ENCODE measurements around the gene KCNIP1.

Gene KCNIP1

DNA sequence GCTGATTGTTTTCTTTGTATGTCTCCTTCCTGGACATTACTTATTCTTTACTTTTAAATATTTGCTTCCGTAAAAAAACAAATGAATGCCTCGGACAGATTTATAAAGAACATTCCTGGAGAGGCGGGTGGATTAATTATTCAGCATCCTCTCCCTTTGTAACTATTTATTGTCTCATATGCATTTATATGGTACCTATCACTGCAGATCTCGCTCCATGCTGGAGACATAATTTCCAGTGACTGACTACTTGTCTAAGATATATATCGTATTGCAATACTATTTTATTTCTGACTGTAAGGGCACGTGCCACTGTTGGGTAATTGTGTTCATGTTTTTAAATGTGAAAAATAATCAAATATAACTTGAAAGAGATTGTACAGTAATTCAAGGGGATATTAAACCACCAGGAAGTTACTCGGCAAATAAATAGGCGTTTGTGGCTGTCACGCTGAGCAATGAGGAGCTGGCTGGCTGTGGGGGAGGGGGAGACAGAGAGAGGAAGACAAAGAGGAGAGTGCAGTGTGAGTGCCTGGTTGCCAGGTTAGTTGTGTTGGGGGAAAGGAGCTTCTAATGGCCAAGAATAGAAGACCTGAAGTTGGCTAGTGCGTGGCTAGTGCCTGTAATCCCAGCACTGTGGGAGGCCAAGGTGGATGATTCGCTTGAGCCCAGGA lies 147.9 kb downstream of the KCNIP1 start:
- DNase-seq: no peak

DNA sequence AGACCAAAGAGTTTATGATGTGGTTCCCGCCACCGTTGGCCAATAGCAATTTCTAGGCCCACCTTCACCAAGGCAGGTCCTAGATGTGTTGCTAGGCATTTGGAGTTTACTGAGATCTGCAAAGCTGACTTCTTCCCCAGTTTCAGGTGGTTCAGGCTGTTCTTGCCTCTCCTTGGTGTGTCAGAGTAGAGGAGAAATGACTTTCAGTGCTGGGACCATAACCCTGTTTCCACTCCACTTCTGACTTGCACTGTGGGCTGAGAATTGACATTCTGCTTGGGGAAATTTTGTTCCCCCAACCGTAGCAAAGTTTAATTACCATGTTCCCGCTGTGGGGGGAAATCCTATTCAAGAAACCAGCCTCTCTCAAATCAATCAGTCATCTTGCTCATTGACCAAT lies 151.7 kb downstream of the KCNIP1 start:
- no peak for DNase-seq

DNA sequence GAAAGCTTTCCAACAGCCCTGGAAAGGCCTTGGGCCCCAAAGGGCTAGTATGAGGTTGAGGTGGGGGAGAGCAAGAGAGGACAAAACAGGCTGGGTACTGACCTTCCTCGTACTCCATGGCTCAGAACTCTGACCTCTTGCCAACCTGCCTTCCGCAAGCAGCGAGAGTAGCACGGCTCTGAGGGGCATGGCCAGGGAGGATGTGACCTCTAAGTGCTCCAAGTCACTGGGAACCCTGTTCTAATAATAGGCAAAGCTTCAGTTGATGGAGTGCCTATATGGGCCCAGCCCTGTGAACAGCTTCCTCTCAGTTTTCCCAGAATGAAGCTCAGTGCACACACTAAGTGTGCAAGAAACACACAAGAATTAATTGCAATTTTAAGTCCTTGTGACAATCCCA lies 152.1 kb downstream of the KCNIP1 start:
- no peak for DNase-seq

DNA sequence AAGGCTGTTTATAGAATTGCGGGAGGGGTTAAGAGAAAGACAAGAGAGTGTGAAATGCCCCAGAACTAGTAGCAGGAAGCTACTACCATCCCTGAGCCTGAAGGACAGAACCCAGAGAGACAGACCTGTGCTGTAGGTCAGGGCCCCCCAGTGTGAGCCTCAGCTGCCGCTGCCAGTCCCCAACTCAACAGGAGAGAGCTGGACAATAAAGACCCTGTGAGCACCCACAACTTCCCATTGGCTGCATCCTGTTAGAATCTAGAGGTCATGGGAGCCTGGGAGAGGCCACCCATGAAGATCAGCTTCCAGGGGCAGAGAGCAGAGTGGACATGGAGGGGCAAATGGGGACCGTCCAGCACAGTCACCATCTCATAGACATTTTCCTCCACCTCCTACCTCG lies 152.5 kb downstream of the KCNIP1 start:
- no peak for DNase-seq

DNA sequence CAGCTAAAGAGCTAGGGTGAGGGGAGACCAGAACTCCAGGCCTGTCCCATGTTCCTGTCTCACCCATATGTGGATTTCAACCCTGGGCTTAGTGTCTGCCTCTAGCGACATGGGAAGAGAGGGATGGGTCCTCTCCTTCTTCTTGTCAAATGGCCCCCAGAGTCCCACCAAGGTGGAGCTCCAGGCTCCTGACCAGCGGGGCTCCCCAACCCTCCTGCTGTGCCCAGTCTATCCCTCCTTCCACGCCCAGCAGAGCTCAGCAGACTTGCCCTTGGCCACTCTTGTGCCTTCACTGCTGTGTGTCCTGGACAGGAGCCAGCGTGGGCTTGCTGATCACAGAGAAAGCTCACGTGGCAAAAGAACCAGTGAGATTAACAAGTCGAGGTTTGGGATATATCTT lies 156.7 kb downstream of the KCNIP1 start:
- no peak for DNase-seq

DNA sequence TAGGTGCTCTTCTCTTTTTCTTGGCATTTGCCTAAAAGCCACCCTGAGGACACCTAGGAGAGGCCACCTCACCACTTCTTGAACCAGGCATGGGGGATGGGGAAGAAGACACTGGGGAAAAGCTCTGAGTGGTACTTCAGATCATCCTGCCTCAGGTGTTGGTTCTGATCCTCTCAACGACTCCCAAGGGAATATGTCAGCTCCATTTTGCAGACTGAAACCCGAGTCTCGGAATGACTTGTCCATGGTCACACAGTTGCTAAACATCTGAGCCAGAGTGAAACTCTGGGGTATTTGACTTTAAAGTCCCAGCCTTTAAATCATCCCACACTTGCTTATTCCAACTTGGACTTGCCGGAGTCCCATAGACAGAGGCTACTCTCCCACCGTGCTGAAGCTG lies 159.1 kb downstream of the KCNIP1 start:
- DNase-seq: no peak

DNA sequence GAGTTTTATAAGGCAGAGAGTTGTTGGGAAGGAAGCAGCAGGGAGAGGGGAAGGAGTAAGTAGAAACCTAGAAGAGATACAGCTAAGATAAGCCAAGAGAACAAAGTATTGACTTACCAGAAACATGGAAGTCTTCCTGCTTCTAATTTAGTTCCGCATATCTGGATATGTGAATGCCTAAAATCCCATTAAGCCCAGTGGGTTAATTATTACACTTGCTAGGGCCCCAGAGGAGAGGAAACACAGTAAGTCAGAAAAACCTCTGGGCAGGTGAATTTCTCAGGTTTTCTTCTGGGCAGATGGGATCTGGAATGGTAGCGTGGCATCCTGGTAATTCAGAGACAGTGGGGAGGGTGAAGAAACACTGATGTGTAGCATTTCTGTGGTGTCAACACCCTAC lies 175.0 kb downstream of the KCNIP1 start:
- no peak for DNase-seq

DNA sequence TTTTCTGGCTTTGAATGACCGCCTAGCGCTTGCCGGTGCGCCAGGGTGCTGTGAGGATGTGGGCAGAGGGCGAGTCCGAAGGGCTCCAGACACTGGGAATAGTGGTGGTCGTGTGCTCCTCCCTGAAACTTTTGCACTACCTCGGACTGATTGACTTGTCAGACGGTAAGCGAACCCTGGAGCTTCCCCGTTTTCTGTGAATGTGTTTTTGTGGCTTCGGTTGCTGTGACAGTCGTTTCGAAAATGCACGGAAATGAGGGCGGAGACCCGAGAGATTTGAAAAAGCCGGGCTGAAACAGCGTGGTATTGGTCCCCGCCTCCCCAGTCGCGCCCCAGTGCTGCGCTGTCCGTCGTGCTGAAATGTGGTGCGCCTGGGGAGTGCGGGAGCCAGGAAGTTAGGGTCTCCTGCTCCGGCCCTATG lies 177.2 kb downstream of the KCNIP1 start:
- DNase-seq: no peak

DNA sequence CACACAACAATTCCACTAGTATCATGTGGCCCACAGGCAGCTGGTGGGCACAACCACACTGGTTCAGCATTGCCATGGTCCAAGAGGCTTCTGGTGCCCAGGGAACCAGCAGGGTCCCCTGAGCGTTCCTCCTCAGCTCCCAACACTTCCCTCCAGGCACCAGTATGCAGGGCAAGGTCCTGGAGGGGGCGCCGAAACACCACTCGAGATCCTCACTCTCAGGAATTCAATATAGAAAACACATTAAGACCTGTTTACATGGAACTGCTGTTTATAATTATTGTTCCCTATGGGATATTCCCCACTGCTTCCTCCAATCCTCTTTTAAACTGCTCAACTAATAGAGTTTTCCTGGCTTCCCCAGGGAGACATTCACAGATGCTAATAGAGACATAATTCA lies 187.8 kb downstream of the KCNIP1 start:
- no peak for DNase-seq

DNA sequence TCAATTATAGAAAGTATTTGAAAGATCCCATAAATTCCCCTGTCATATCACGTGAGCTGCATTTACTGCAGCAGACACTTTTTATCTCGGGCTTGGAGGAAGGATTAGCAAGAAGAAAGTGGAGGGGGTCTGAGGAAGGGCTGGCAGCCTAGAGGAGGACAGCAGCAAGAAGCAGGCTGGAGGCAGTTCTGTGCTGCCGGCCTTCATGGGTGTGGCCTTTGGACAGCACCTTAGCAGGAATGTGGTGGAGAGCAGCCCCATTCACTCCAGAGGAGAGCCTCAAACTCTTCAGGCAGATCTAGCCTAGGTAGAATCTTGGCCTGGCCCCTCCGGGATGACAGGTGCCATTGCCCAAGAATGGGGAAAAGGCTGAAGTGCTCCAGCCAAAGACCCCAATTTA lies 189.9 kb downstream of the KCNIP1 start:
- DNase-seq: no peak

DNA sequence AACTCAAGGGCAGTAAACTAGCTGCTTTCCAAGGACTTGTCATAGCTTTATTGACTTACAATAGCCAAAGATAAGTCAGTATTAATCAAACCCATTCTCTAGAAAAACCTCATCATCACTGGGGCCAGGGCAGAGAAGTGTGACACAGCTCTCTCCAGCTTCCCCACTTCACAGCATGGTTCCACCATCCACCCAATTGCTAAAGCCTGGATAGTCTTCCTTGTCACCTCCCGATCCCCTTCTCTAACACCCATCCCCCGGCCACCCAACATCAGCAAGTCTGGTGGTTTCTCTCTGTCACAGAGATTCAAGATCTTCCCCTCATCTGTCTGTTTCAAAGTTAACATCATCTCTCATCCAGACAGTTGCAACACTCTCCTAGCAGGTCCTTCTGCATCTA lies 191.1 kb downstream of the KCNIP1 start:
- DNase-seq: no peak

DNA sequence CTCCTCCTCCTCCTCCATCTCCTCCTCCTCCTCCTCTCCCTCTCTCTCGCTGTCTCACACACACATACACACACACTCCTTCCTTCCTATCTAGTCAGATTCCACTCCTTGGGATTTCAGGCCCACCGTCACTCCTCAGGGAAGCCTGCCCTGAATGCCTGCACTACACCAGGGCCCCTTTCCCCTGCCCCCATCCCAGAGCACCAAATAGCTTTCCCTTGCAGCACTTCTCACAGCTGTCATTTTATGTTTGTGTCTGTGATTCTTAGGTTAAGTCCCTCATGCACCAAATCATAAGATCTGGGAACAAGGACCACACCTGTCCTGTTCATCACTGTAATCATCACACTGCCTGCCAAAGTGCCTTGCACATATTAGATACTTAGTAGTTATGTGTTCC lies 193.2 kb downstream of the KCNIP1 start:
- DNase-seq: no peak

DNA sequence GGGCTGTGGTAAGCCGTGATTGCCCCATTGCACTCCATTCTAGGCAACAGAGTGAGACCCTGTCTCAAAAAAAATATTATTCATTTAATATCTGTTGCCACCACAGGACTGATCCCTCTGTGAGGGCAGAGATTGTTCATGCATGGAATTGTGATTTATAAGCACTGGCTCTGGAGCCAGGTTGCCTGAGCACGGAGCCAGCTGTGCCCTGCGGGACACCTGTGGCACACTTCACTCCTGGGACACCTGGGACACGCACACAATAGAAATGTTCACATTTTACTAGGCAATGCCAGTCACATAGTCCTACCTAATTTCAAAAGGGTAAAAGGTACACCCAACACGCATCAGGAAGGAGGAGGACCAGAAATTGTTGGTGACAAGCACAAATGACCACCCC lies 196.7 kb downstream of the KCNIP1 start:
- no peak for DNase-seq

DNA sequence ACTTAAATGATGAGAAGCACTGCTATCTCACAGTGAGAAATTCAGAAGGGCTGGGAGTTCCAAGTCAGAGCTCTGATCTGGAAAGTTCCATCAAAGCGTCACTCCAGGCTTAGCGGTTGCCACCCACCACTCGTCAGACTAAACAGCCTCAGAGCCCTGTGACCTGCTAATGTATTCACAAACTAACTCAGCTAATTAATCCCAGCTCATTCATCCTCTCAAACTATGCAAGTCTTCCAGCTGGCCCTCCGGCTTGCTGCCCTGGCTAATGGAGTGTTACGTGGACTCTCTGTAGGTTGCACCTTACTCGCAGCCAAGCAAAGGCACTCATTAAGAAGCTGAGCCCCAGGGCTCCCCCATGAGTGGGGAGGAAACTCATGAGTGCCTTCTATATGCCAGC lies 197.5 kb downstream of the KCNIP1 start:
- DNase-seq: peak in 1 of 2 donors; percentile 1

DNA sequence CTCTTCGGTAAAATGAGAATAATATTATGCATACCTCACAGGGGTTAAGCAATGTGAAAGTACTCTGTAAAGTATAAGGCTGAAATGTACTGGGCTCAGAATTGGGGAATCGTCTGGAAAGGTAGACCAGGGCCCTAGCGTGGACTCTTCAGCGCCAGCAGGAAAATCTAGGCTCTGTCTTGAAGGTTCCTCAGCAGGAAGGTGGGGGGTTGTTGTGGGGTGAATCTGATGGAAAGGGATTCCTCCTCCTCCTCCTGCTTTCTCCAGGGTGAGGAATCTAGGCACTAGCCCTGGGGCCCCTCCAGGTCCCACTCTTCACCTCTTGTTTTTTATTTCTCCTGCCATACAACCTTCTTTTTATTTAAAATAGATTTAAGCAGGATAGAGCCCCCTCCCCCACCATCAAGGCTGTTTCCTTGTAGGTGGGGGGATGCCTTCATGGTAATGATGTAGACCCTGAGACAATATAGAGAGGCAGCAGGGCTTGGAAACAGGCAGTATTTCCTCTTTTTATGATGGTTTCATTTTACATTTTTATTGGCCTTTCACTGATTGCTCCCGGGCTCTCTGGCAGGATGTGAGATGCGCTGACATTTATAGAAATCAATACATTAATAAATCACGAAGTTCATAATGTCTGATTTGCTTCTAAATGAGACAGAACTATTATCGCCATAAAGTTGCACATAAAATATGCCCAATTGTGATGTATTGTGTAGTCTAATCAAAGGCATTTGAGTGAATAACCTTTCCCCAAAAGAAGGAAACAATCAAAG lies 200.8 kb downstream of the KCNIP1 start:
- DNase-seq: no peak

DNA sequence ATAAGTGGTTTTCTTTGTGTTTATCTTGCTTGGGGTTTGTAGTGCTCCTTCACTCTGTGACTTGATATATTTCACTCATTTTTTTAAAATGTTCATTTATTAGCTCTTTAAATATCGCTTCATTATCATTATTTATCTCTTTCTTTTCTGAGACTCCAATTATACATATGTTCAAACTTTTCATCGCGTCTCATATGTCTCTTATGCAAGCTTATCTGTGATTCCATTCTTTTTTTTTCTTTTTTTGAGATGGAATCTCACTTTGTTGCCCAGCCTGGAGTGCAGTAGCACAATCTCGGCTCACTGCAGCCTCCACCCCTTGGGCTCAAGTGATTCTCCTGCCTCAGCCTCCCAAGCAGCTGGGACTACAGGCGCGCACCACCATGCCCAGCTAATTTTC lies 205.8 kb downstream of the KCNIP1 start:
- DNase-seq: no peak

DNA sequence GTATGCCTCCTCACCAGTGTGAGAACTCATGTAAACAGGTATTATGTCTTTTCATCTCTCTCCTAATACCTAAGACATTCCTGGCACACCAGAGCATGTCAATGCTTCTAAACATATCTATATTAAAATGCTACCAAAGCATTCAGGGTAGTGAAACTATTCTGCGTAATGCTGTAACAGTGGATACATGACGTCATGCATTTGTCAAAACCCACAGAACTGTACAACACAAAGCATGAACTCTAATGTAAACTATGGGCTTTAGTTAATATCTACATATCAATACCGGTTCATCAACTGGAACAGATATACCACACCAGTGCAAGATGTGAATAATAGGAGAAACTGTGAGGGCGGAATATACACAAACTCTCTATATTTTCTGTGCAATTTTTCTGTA lies 207.5 kb downstream of the KCNIP1 start:
- DNase-seq: no peak

DNA sequence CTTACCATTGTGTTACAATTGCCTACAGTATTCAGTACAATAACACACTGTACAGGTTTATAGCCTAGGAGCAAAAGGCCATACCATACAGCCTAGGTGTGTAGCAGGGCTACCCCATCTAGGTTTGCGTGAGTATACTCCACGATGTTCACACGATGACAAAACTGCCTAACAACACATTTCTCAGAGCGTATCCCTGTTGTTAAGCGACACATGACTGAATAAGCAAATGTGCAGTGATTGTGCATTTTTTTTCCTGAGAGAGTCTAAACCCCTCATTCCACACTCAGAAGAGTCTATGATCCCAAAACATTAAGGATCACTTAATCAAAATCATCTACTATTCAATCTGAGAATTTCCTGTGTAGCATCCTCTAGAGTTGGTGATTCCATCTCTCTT lies 211.3 kb downstream of the KCNIP1 start:
- DNase-seq: no peak

DNA sequence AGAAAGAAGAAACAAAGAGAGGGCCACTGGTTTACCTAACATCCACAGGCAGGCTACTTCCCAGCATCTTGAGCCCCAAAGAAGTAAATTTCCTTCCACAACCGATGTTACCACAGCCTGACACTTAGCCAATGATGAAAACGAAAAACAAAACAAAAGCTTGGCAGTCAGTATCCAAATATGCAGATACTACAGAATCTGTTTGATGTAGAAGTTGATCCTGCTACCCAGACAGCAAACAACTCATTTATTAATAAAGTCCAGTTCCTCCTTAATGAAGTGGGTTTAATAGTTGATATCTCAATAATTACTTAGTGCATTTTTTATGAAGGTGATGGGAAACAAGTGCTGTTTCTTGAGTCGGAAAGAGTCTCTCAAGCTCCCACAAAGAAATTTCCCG lies 212.6 kb downstream of the KCNIP1 start:
- no peak for DNase-seq

DNA sequence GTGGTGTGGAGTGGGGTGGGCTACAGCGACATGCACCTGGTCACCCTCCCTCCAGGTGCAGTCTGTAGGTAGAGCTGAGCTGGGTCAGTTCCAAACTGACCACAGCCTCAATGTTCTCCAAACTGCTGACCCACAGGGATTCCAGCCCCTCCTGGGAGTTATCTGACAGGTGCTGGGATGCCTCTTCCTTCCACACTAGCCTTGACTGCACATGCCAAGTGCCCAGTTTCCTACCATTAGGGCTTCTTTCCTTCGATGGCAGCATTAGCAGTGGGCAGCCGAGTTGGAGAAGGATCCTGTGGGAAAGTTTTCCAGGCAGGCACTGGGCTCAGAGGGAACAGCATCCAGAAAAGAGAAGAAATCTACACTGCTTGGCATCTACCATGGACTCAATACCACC lies 215.7 kb downstream of the KCNIP1 start:
- DNase-seq: no peak

DNA sequence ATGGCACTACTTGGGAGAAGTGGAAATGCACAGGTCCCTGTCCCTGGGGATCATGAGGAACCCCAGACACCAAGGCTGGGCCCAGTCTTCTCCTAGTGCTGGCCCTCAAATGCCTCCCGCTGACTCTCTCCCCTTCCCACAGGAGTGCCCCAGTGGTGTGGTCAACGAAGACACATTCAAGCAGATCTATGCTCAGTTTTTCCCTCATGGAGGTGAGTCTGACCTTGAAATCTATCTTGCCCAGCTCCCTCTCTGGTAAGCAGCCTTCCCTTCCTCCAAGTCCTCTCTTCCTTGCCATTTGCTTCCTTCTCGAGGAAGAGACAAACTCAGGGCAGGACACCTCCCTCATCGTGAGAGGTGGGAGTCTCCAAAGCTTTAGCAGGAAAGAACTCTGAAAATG lies 216.4 kb downstream of the KCNIP1 start:
- no peak for DNase-seq

DNA sequence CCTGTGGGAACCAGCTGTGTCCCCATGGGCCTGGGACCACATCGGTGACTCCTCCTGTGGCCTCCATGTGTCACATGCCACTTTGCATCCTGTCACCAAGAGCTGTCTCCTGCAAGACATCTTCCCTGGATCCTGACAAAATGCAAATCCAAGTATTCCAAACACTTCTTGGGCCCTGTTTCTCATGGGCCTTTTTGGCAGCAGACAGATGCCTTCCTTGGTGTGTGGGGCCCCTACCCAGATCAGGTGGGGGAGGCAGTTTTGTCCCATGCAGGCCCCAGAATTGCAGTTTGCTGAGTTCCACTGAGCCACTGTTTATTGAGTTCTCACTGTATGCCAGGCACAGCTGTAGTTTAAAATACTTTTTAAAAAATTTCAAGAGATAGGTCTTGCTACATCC lies 217.2 kb downstream of the KCNIP1 start:
- DNase-seq: no peak

DNA sequence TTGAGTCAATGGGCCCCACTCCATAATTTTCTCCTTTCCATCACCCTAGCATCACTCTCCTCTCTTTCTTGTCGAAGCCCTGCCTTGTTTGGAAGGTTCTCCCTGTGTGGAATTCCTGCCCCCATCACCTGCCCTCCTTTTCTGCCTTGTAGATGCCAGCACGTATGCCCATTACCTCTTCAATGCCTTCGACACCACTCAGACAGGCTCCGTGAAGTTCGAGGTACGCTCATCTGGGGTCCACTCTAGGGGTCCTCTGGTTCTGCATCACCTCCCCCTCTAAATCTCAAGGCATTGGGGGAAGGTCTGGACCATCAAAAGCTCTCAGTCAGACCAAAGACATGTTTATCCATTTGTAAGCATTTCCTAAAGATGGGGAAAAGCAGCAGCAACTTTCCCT lies 217.9 kb downstream of the KCNIP1 start:
- no peak for DNase-seq

DNA sequence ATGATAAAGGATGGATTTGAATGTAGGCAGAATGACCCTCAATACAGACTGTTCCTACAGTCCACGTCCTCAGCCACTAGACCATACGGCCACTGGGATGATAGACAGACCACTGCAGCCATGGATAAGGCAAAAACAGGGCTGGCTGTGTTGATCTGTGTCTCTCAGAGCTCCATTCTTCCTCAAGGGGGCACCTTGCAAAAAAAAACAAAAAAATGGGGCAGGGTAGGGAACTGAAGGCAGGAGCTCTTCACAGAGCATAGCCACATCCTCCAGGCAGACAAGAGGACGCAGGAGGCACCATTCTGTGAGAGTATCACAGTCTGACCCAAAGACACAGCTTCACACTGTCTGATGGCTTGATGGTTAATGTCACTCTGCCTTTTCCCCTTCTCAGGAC lies 218.5 kb downstream of the KCNIP1 start:
- no peak for DNase-seq

DNA sequence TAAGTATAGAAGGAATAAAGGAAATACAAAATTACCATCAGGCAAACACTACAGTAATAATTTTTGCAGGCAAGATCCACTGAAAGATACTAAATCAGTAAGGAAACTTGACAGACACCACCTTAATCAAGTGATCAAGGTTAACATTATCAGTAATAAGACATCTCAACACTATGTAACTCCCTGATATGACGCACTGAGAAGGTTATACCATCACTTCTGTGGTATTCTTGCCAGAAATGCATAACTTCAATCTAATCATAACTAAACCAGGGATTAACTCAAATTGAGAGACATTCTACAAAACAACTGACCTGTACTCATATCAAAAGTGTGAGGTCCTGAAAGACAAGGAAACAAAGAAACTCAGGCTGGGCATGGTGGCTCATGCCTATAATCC lies 227.2 kb downstream of the KCNIP1 start:
- DNase-seq: no peak

All from hippocampal formation (tissue), 2 donors.